IMR-90 (cell line): ENCODE results near the gene CFAP45. TPM values are rescaled to one million over a fixed set of nuclear protein-coding genes. Genes with fewer than 3 reads are reported as not detected.

Experiments
- CEBPB ChIP-seq: IDR thresholded peaks from 2 replicates; pipeline ENCODE4 v1.6.1; 2012; ENCODE audit warnings: low read depth, low read length, improper control_type of control experiment
- CHD1 ChIP-seq: IDR thresholded peaks from 2 replicates; pipeline ENCODE4 v1.6.1; 2012; ENCODE audit warnings: low read depth, low read length, improper control_type of control experiment
- FOS ChIP-seq: fragments of 150-350 bp; IDR thresholded peaks from 2 replicates; pipeline ENCODE4 v1.6.1; 2016; ENCODE audit warnings: low read depth, low read length
- RCOR1 ChIP-seq: IDR thresholded peaks from 2 replicates; pipeline ENCODE4 v1.6.1; 2012; ENCODE audit warnings: mild to moderate bottlenecking, low read length, improper control_type of control experiment; ENCODE audit not compliant: insufficient replicate concordance
- RFX5 ChIP-seq: IDR thresholded peaks from 2 replicates; pipeline ENCODE4 v1.8.0; 2012; ENCODE audit warnings: low read depth, mild to moderate bottlenecking, low read length, moderate library complexity
- polyA plus RNA-seq, 3 experiments: library from polyadenylated mRNA; depleted of rRNA; stranded (reverse); fragments of >200 nt; gene quantifications; 2 replicates each; pipeline ENCODE4 v1.2.3, GENCODE V29; 2012; ENCODE audit warnings: low replicate concordance in 1 of 3
- total RNA-seq: library from RNA; depleted of rRNA; stranded (reverse); fragments of >200 nt; gene quantifications from 2 replicates; pipeline ENCODE4 v1.2.3, GENCODE V29; 2012

The CFAP45 gene
- total and polyA plus RNA-seq, 2 of the 4 experiments (the other 2 are of a cell fraction): 0.51 to 0.72 TPM

GRCh38 chr1:159891275-159892157 lies 8.4 kb downstream of the CFAP45 start (continued):
- TF ChIP-seq CHD1: no peak
- no peak for TF ChIP-seq FOS
- no peak for TF ChIP-seq RCOR1
- TF ChIP-seq CEBPB: no peak
- no peak for TF ChIP-seq RFX5
